ENCODE results near the gene BCL2L2.

The BCL2L2 gene

GRCh38 chr14:23345987-23346692 lies 39.5 kb downstream of the BCL2L2 start:
- Histone ChIP-seq H3K9ac (ENCODE audit: low read length in 5 of 5) (no peak overlapping the region), H3K9me3 (ENCODE audit: control insufficient read depth in 5 of 5, low read length in 5 of 5) (no peaks in the 10 kb centered on the region), H3K27me3 (ENCODE audit: control insufficient read depth in 5 of 5, insufficient read depth in 4 of 5, low read length in 5 of 5) (peaks cover 0 to 7% (median 0%) of the 10 kb centered on the region in 5 donors), H3K36me3 (ENCODE audit: control insufficient read depth in 5 of 5, insufficient read depth in 5 of 5, low read length in 5 of 5) (no peaks in the 10 kb centered on the region), H3K4me3 (ENCODE audit: low read depth in 1 of 5, low read length in 5 of 5) (no peak overlapping the region), H3K27ac (ENCODE audit: low read depth, low read length) (no peak overlapping the region), H3K4me1 (ENCODE audit: control insufficient read depth in 5 of 5, insufficient read depth in 5 of 5, low read length in 5 of 5) (no peaks in the 10 kb centered on the region)

GRCh38 chr14:23346693-23347405 lies 40.2 kb downstream of the BCL2L2 start:
- Histone ChIP-seq H3K36me3 (ENCODE audit: control insufficient read depth in 5 of 5, insufficient read depth in 5 of 5, low read length in 5 of 5) (no peaks in the 10 kb centered on the region), H3K27ac (ENCODE audit: low read depth, low read length) (no peak overlapping the region), H3K4me3 (ENCODE audit: low read depth in 1 of 5, low read length in 5 of 5) (no peak overlapping the region), H3K27me3 (ENCODE audit: control insufficient read depth in 5 of 5, insufficient read depth in 4 of 5, low read length in 5 of 5) (peaks cover 2 to 14% (median 6%) of the 10 kb centered on the region in 5 donors), H3K9me3 (ENCODE audit: control insufficient read depth in 5 of 5, low read length in 5 of 5) (no peaks in the 10 kb centered on the region), H3K4me1 (ENCODE audit: control insufficient read depth in 5 of 5, insufficient read depth in 5 of 5, low read length in 5 of 5) (peaks cover 0 to 4% (median 3%) of the 10 kb centered on the region in 5 donors), H3K9ac (ENCODE audit: low read length in 5 of 5) (no peak overlapping the region)

GRCh38 chr14:23347406-23348296 lies 41.0 kb downstream of the BCL2L2 start:
- H3K27me3 ChIP-seq (ENCODE audit: control insufficient read depth in 5 of 5, insufficient read depth in 4 of 5, low read length in 5 of 5): peaks cover 2 to 20% (median 10%) of the 10 kb centered on the region in 5 donors
- H3K9ac ChIP-seq (ENCODE audit: low read length in 5 of 5): no peak overlapping the region
- no peaks in the 10 kb centered on the region for H3K36me3 ChIP-seq (ENCODE audit: control insufficient read depth in 5 of 5, insufficient read depth in 5 of 5, low read length in 5 of 5)
- H3K9me3 ChIP-seq (ENCODE audit: control insufficient read depth in 5 of 5, low read length in 5 of 5): no peaks in the 10 kb centered on the region
- H3K27ac ChIP-seq (ENCODE audit: low read depth, low read length): no peak overlapping the region
- peaks cover 0 to 12% (median 11%) of the 10 kb centered on the region in 5 donors for H3K4me1 ChIP-seq (ENCODE audit: control insufficient read depth in 5 of 5, insufficient read depth in 5 of 5, low read length in 5 of 5)
- H3K4me3 ChIP-seq (ENCODE audit: low read depth in 1 of 5, low read length in 5 of 5): no peak overlapping the region

GRCh38 chr14:23348297-23348655 lies 41.6 kb downstream of the BCL2L2 start:
- peaks cover 2 to 20% (median 10%) of the 10 kb centered on the region in 5 donors for H3K27me3 ChIP-seq (ENCODE audit: control insufficient read depth in 5 of 5, insufficient read depth in 4 of 5, low read length in 5 of 5)
- no peak overlapping the region for H3K4me3 ChIP-seq (ENCODE audit: low read depth in 1 of 5, low read length in 5 of 5)
- no peak overlapping the region for H3K9ac ChIP-seq (ENCODE audit: low read length in 5 of 5)
- H3K4me1 ChIP-seq (ENCODE audit: control insufficient read depth in 5 of 5, insufficient read depth in 5 of 5, low read length in 5 of 5): peaks cover 2 to 18% (median 17%) of the 10 kb centered on the region in 5 donors
- no peaks in the 10 kb centered on the region for H3K9me3 ChIP-seq (ENCODE audit: control insufficient read depth in 5 of 5, low read length in 5 of 5)
- H3K27ac ChIP-seq (ENCODE audit: low read depth, low read length): no peak overlapping the region
- H3K36me3 ChIP-seq (ENCODE audit: control insufficient read depth in 5 of 5, insufficient read depth in 5 of 5, low read length in 5 of 5): no peaks in the 10 kb centered on the region

- Histone ChIP-seq H3K36me3 (ENCODE audit: control insufficient read depth in 5 of 5, insufficient read depth in 5 of 5, low read length in 5 of 5) (no peaks in the 10 kb centered on the region), H3K9me3 (ENCODE audit: control insufficient read depth in 5 of 5, low read length in 5 of 5) (no peaks in the 10 kb centered on the region), H3K4me3 (ENCODE audit: low read depth in 1 of 5, low read length in 5 of 5) (no peak overlapping the region), H3K4me1 (ENCODE audit: control insufficient read depth in 5 of 5, insufficient read depth in 5 of 5, low read length in 5 of 5) (peaks cover 2 to 18% (median 17%) of the 10 kb centered on the region in 5 donors), H3K27me3 (ENCODE audit: control insufficient read depth in 5 of 5, insufficient read depth in 4 of 5, low read length in 5 of 5) (peaks cover 2 to 20% (median 10%) of the 10 kb centered on the region in 5 donors), H3K27ac (ENCODE audit: low read depth, low read length) (no peak overlapping the region), H3K9ac (ENCODE audit: low read length in 5 of 5) (no peak overlapping the region)
Measured at GRCh38 chr14:23349156-23349845, 42.7 kb downstream of the BCL2L2 start.

GRCh38 chr14:23351681-23352505 lies 45.3 kb downstream of the BCL2L2 start:
- Histone ChIP-seq H3K36me3 (ENCODE audit: control insufficient read depth in 5 of 5, insufficient read depth in 5 of 5, low read length in 5 of 5) (peaks cover 0 to 2% (median 0%) of the 10 kb centered on the region in 5 donors), H3K27ac (ENCODE audit: low read depth, low read length) (no peak overlapping the region), H3K9ac (ENCODE audit: low read length in 5 of 5) (peak overlapping the region in 2 of 5 donors; percentile 23 to 45), H3K27me3 (ENCODE audit: control insufficient read depth in 5 of 5, insufficient read depth in 4 of 5, low read length in 5 of 5) (peaks cover 2 to 22% (median 10%) of the 10 kb centered on the region in 5 donors), H3K4me3 (ENCODE audit: low read depth in 1 of 5, low read length in 5 of 5) (peak overlapping the region in 4 of 5 donors; percentile 58 to 68 (median 64)), H3K9me3 (ENCODE audit: control insufficient read depth in 5 of 5, low read length in 5 of 5) (no peaks in the 10 kb centered on the region), H3K4me1 (ENCODE audit: control insufficient read depth in 5 of 5, insufficient read depth in 5 of 5, low read length in 5 of 5) (peaks cover 2 to 18% (median 17%) of the 10 kb centered on the region in 5 donors)

- peaks cover 2 to 18% (median 17%) of the 10 kb centered on the region in 5 donors for H3K4me1 ChIP-seq (ENCODE audit: control insufficient read depth in 5 of 5, insufficient read depth in 5 of 5, low read length in 5 of 5)
- peak within 1 kb of the TSS in 2 of 5 donors; percentile 23 to 45 for H3K9ac ChIP-seq (ENCODE audit: low read length in 5 of 5)
- no peaks in the 10 kb centered on the region for H3K9me3 ChIP-seq (ENCODE audit: control insufficient read depth in 5 of 5, low read length in 5 of 5)
- H3K4me3 ChIP-seq (ENCODE audit: low read depth in 1 of 5, low read length in 5 of 5): peak within 1 kb of the TSS; percentile 37 to 68 (median 63)
- H3K27me3 ChIP-seq (ENCODE audit: control insufficient read depth in 5 of 5, insufficient read depth in 4 of 5, low read length in 5 of 5): peaks cover 2 to 19% (median 10%) of the 10 kb centered on the region in 5 donors
- peaks cover 0 to 9% (median 7%) of the 10 kb centered on the region in 5 donors for H3K36me3 ChIP-seq (ENCODE audit: control insufficient read depth in 5 of 5, insufficient read depth in 5 of 5, low read length in 5 of 5)
- no peak within 1 kb of the TSS for H3K27ac ChIP-seq (ENCODE audit: low read depth, low read length)
Measured at GRCh38 chr14:23352506-23353432, 46.1 kb downstream of the BCL2L2 start, which contains the start of gene SLC22A17. Gene SLC22A17, minus strand, starts transcription at chr14:23352887.

GRCh38 chr14:23353433-23353780 lies 46.8 kb downstream of the BCL2L2 start:
- Histone ChIP-seq H3K4me1 (ENCODE audit: control insufficient read depth in 5 of 5, insufficient read depth in 5 of 5, low read length in 5 of 5) (peaks cover 2 to 18% (median 17%) of the 10 kb centered on the region in 5 donors), H3K9me3 (ENCODE audit: control insufficient read depth in 5 of 5, low read length in 5 of 5) (no peaks in the 10 kb centered on the region), H3K4me3 (ENCODE audit: low read depth in 1 of 5, low read length in 5 of 5) (no peak overlapping the region), H3K9ac (ENCODE audit: low read length in 5 of 5) (no peak overlapping the region), H3K27ac (ENCODE audit: low read depth, low read length) (no peak overlapping the region), H3K36me3 (ENCODE audit: control insufficient read depth in 5 of 5, insufficient read depth in 5 of 5, low read length in 5 of 5) (peaks cover 0 to 15% (median 7%) of the 10 kb centered on the region in 5 donors), H3K27me3 (ENCODE audit: control insufficient read depth in 5 of 5, insufficient read depth in 4 of 5, low read length in 5 of 5) (peaks cover 2 to 19% (median 10%) of the 10 kb centered on the region in 5 donors)

Measured in subcutaneous abdominal adipose tissue (tissue), 5 donors.